Myometrial cell (primary cell): ENCODE measurements around the gene STK40. TPM values are rescaled to one million over a fixed set of nuclear protein-coding genes. Genes with fewer than 3 reads are reported as not detected.

Experiments used
- total RNA-seq: library from RNA; depleted of rRNA; stranded (reverse); fragments of >200 nt; gene quantifications from 2 replicates; pipeline ENCODE4 v1.2.3, GENCODE V29; 2015

Gene STK40, protein sequence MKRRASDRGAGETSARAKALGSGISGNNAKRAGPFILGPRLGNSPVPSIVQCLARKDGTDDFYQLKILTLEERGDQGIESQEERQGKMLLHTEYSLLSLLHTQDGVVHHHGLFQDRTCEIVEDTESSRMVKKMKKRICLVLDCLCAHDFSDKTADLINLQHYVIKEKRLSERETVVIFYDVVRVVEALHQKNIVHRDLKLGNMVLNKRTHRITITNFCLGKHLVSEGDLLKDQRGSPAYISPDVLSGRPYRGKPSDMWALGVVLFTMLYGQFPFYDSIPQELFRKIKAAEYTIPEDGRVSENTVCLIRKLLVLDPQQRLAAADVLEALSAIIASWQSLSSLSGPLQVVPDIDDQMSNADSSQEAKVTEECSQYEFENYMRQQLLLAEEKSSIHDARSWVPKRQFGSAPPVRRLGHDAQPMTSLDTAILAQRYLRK
- total RNA-seq, result 16.7 and 31.2 TPM in 2 replicates

DNA sequence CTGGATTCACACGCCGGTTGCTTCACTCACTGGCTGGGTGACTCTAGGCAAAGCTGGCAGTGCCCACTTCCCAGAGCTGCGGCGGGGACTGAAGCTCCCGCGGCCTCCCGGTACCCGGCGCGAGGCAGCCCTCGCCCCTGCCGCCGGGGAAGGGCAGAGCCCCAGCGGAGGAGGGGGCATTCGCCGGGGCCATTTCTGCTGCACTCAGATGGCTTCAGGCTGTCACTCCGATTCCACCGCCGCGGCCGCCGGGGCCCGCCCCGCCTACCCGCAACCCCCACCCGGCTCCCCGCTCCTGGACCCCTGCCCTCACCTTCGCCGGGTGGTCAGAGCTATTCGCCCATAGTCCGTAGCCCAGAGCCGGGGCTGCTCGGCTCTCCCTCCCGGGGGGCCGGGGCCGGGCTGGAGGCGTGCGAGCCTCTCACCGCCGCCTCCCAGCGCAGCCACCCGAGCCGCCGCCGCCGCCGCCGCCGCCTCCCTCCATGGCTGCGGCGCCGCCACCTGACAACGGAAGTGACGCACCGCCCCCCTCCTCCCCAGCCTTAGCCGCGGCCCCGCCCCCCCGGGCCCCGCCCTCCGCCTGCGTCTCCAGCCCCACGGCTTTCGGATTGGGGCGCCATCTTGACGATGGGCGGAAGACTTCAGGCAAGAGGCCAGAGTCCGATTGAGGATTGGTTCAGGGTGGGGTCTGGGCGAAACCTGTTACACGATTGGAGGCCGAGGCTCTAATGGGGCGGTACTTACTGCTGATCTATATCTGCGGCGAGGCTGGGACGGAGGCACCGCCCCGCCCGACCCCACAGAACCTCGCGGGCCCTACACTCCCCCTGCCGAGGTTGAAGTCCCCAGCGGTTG is at the start of gene STK40:
STK40 (minus strand) TSS at position 515 of the 855 bp plus-strand sequence. CDS start 24,592 bp downstream, outside the sequence.

DNA sequence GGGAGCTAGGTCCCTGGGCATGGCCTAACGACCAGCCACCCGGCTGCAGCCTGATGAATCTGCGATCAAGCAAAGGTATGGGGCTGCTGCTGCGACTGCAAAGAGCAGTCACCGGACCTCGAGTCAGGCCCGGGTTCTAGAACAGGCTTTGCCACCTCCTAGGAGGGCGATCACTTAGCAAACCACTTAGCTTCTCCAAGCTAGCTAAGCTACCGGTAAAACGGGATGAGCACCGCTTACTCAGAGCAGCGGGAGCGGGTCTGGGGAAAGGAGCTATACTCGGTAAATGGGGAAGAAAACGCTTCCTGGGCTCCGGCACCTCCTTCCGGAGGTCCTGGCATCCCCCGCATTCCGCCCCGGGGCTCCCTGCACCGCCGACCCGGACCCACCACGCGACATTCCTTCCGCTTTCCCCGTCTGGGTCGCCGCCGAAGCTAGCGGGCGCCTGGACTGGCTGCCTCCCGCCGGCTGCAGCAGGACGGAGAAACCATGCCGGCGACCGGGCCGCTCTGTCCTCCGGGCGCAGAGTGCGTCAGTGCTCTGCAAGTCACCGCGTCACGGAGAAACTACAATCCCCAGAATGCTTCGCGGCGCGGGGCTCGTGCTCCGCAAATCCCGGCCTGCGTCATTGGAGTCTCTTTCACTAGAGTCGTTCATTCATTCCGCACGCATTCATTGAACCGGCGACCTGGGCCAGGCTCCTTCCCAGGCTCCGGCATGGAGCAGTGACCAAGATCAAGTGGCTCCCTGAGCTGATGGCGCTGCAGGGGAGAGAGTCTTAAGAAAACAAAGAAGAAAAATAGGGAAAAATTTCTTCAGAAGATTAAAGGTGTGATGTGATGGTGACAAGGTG is 11.9 kb upstream of the STK40 start, which contains the start of gene LSM10:
LSM10 (minus strand) TSS at position 531 of the 853 bp plus-strand sequence. CDS start 3,779 bp downstream, outside the sequence.

DNA sequence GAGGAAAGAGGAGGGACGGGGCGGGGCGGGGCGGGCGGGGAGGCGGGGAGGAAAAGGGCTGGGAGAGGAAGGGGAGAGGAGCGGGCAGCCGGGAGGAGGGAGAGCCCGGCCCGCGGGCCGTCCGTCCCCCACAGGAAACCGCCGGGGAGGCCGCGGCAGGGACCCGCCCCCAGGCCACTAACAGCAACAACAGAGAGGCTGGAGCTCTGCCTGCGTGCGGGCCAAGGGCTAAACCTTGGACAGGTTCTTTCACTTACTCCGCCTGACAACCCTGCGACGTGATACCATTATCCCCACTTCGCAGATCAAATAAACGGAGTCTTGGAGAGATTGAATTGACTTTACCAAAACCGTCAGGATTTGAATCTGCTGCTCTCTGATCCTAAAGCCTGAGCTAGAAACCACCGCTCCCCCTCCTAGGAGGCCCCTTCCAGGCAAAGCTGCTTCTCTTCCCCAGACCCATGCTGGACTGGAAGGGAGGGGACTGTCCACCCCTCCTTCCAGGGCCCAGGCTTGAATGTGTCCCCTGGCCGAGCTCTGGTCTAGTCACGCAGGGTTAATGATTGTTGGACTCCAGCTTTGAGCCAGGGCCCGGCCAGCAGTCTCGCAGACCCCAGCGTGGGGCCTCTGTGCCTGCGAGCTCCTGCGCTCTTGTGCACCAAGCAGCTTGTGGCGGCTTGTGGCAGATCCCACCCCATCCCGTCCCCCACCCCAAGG is 61.9 kb downstream of the STK40 start, which contains the start of gene EVA1B:
EVA1B (minus strand) TSS at position 10 of the 717 bp plus-strand sequence. CDS start 608 bp downstream, outside the sequence.

DNA sequence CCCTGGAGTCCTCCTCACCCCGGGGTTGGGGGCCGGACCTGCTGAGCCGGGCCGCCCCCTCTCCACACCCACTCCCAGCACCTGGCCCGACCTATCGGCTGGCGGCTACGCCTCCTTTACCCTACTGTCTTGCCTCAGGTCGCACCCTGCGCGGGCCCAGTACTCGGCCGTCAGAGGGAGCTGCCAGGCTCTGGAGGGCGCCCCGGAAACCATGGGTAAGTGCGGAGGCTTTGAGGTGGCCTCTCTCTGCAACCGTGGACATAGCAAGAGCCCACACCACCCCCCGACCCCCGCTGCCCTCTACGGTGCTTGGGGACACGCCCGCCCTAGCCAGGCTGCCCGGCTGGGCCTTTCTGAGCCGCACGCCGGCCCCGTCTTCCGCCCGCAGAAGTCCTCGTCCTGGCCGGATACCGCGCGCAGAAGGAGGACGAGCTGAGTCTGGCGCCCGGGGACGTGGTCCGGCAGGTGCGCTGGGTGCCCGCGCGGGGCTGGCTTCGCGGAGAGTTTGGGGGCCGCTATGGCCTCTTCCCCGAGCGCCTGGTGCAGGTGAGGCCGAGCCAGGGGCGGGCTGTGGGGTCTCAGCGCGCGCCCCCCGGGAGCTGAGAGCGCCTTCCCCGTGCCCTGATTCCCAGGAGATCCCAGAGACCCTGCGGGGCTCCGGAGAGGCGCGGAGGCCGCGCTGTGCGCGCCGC is 79.4 kb downstream of the STK40 start, which contains the start of gene SH3D21:
SH3D21 (plus strand) TSS at position 159 of the 692 bp plus-strand sequence; CDS start at position 212, 53 bp downstream.

Other genes with a start within 250 kb of the STK40 start
- 123 and 145 TPM in 2 replicates for gene TRAPPC3, start 236.4 kb downstream of the STK40 start, total RNA-seq
- gene MAP7D1, start 229.8 kb downstream of the STK40 start, total RNA-seq, result 187 and 188 TPM in 2 replicates
- 73.8 and 89.7 TPM in 2 replicates for gene THRAP3, start 161.5 kb downstream of the STK40 start, total RNA-seq
- 0.86 and 2.1 TPM in 2 replicates for gene SH3D21, start 79.6 kb downstream of the STK40 start, total RNA-seq
- gene EVA1B, start 62.3 kb downstream of the STK40 start, total RNA-seq, result 399 and 539 TPM in 2 replicates
- gene LSM10, start 12.0 kb upstream of the STK40 start, total RNA-seq, result 46.4 and 61.4 TPM in 2 replicates
- 6.7 and 19.6 TPM in 2 replicates for gene OSCP1, start 64.5 kb upstream of the STK40 start, total RNA-seq
- 124 and 138 TPM in 2 replicates for gene MRPS15, start 78.5 kb upstream of the STK40 start, total RNA-seq
- gene CSF3R, start 97.0 kb upstream of the STK40 start, total RNA-seq, result not detected in 2 replicates